ENCODE measurements around the gene STAM. TPM values are rescaled to one million over a fixed set of nuclear protein-coding genes. Genes with fewer than 3 reads are reported as not detected.

Gene STAM
- total RNA-seq, 1 donor from 2014 or later, result 28.7 TPM

GRCh38 chr10:17662193-17663138 is 18.5 kb downstream of the STAM start:
- H3K36me3 Mint-ChIP-seq (ENCODE audit: low read depth), result peaks cover 42% of the 10 kb centered on the region

DNA sequence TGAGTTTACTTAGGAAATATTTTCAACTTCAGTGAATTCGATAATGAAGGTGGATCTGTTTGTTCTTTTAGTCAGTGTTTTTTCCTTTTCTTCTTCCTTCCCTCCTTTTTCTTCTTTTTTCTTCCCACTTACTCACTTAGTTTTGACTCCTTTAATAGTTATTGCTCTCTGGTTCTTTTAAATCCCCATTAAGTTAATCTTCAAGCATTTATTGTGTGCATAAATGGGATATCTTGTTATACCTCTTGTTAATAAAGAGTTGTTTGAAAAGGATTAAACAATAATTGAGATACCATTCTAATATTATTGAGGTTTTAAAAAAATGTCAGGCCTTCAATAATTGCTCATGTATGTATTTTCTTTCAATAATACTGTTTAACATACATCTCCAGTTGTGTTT is 19.5 kb downstream of the STAM start:
- Mint-ChIP-seq H3K9me3 (no peaks in the 10 kb centered on the region), H3K4me3 (no peak overlapping the region), H3K36me3 (ENCODE audit: low read depth) (peaks cover 39% of the 10 kb centered on the region), H3K27ac (no peak overlapping the region), H3K27me3 (no peaks in the 10 kb centered on the region), H3K4me1 (peaks cover 24% of the 10 kb centered on the region)
- ChIA-PET POLR2A (no interaction called here), CTCF (no interaction called here)
- TF ChIP-seq, protein P1, sequence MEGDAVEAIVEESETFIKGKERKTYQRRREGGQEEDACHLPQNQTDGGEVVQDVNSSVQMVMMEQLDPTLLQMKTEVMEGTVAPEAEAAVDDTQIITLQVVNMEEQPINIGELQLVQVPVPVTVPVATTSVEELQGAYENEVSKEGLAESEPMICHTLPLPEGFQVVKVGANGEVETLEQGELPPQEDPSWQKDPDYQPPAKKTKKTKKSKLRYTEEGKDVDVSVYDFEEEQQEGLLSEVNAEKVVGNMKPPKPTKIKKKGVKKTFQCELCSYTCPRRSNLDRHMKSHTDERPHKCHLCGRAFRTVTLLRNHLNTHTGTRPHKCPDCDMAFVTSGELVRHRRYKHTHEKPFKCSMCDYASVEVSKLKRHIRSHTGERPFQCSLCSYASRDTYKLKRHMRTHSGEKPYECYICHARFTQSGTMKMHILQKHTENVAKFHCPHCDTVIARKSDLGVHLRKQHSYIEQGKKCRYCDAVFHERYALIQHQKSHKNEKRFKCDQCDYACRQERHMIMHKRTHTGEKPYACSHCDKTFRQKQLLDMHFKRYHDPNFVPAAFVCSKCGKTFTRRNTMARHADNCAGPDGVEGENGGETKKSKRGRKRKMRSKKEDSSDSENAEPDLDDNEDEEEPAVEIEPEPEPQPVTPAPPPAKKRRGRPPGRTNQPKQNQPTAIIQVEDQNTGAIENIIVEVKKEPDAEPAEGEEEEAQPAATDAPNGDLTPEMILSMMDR (IDR thresholded peaks at IDR 0.05), result no peak
- ATAC-seq (ENCODE audit: low read depth) (no peak), DNase-seq (no peak)
- intact Hi-C loops (cut with micrococcal nuclease), result no loop called here

More at GRCh38 chr10:17662193-17663138, 18.5 kb downstream of the STAM start:
- peaks cover 22% of the 10 kb centered on the region for H3K4me1 Mint-ChIP-seq
- ChIA-PET POLR2A (interaction anchor here (1.2 kb wide), 1 partner anchor 18 kb away, joined by 4 read pairs; the partner anchor contains the start of gene STAM), CTCF (no interaction called here)
- no peaks in the 10 kb centered on the region for H3K27me3 Mint-ChIP-seq
- no peak for DNase-seq
- no peak overlapping the region for H3K4me3 Mint-ChIP-seq
- no peak for ATAC-seq (ENCODE audit: low read depth)
- no peaks in the 10 kb centered on the region for H3K9me3 Mint-ChIP-seq
- intact Hi-C loops (cut with micrococcal nuclease), result no loop called here
- TF ChIP-seq, protein P1 (IDR thresholded peaks at IDR 0.05), result no peak
- H3K27ac Mint-ChIP-seq, result no peak overlapping the region

- peaks cover 35% of the 10 kb centered on the region for H3K36me3 Mint-ChIP-seq (ENCODE audit: low read depth)
- ChIA-PET POLR2A (interaction anchor here (0.7 kb wide), 1 partner anchor 52 kb away, joined by 9 read pairs; no protein-coding TSS in a partner anchor), CTCF (no interaction called here)
- intact Hi-C loops (cut with micrococcal nuclease), result no loop called here
- no peaks in the 10 kb centered on the region for H3K9me3 Mint-ChIP-seq
- no peak overlapping the region for H3K4me3 Mint-ChIP-seq
- ATAC-seq (ENCODE audit: low read depth) (no peak), DNase-seq (no peak)
- H3K27ac Mint-ChIP-seq, result no peak overlapping the region
- TF ChIP-seq, protein P1 (IDR thresholded peaks at IDR 0.05), result no peak
- H3K27me3 Mint-ChIP-seq, result no peaks in the 10 kb centered on the region
- peaks cover 39% of the 10 kb centered on the region for H3K4me1 Mint-ChIP-seq
Observed at GRCh38 chr10:17665747-17666146, 21.8 kb downstream of the STAM start.

GRCh38 chr10:17668435-17669184 is 24.7 kb downstream of the STAM start:
- ChIA-PET CTCF (no interaction called here), POLR2A (interaction anchor here (1.2 to 3.2 kb wide), 3 partner anchors 25 to 851 kb away, joined by 5 to 27 read pairs (median 11); partner anchors contain the start of gene STAM)
- DNase-seq (no peak), ATAC-seq (ENCODE audit: low read depth) (no peak)
- peaks cover 12% of the 10 kb centered on the region for H3K36me3 Mint-ChIP-seq (ENCODE audit: low read depth)
- TF ChIP-seq, protein P1 (IDR thresholded peaks at IDR 0.05), result no peak
- no peaks in the 10 kb centered on the region for H3K9me3 Mint-ChIP-seq
- H3K27ac Mint-ChIP-seq, result peak overlapping the region; percentile 93
- H3K27me3 Mint-ChIP-seq, result no peaks in the 10 kb centered on the region
- intact Hi-C loops (cut with micrococcal nuclease), result loop anchor here (1.0 to 2.0 kb wide), 3 partner anchors 13 to 24 kb away; partner anchors contain the start of gene STAM
- peaks cover 41% of the 10 kb centered on the region for H3K4me1 Mint-ChIP-seq
- H3K4me3 Mint-ChIP-seq, result peak overlapping the region; percentile 56
